BE2C (cell line): Measurements from ENCODE around the gene ZDHHC17.
A peak's percentile ranks its signal among the peaks of the same experiment; 100 is the strongest.

Experiments
- DNase-seq: peaks from one replicate; pipeline ENCODE4 v3.0.0-alpha.2; 2020
- H3K27me3 ChIP-seq: fragments of 250-450 bp; sonication (Bioruptor Pico); 2 replicates; pipeline ENCODE4 v1.5.1; 2020; ENCODE audit warnings: mild to moderate bottlenecking
- H3K36me3 ChIP-seq: fragments of 250-450 bp; sonication (Bioruptor Pico); 2 replicates; pipeline ENCODE4 v1.5.1; 2020; ENCODE audit warnings: mild to moderate bottlenecking
- H3K4me1 ChIP-seq: fragments of 250-450 bp; sonication (Bioruptor Pico); 2 replicates; pipeline ENCODE4 v1.5.1; 2020
- H3K4me3 ChIP-seq: 2 replicates; pipeline ENCODE4 v1.5.1; 2011; ENCODE audit warnings: low read depth, low read length
- H3K9me3 ChIP-seq: fragments of 250-450 bp; sonication (Bioruptor Pico); 2 replicates; pipeline ENCODE4 v1.5.1; 2020
- CTCF ChIP-seq: IDR thresholded peaks from 2 replicates; pipeline ENCODE4 v1.5.1; 2012; ENCODE audit warnings: mild to moderate bottlenecking, low read depth, low read length

The ZDHHC17 gene

GRCh38 chr12:76762601-76762980 is 1.3 kb upstream of the ZDHHC17 start:
- Histone ChIP-seq H3K4me1 (no peaks in the 10 kb centered on the region), H3K4me3 (no peak overlapping the region), H3K27me3 (no peaks in the 10 kb centered on the region), H3K9me3 (no peaks in the 10 kb centered on the region), H3K36me3 (no peaks in the 10 kb centered on the region; the same call in 1 of the 2 replicates)
- TF ChIP-seq CTCF, result no peak
- DNase-seq, result no peak

GRCh38 chr12:76764856-76765255 is 941 bp downstream of the ZDHHC17 start:
- Histone ChIP-seq H3K4me3 (peak overlapping the region; percentile 66), H3K36me3 (no peaks in the 10 kb centered on the region; the same call in 1 of the 2 replicates), H3K4me1 (no peaks in the 10 kb centered on the region), H3K27me3 (no peaks in the 10 kb centered on the region), H3K9me3 (no peaks in the 10 kb centered on the region)
- TF ChIP-seq CTCF, result no peak
- DNase-seq, result no peak

DNA sequence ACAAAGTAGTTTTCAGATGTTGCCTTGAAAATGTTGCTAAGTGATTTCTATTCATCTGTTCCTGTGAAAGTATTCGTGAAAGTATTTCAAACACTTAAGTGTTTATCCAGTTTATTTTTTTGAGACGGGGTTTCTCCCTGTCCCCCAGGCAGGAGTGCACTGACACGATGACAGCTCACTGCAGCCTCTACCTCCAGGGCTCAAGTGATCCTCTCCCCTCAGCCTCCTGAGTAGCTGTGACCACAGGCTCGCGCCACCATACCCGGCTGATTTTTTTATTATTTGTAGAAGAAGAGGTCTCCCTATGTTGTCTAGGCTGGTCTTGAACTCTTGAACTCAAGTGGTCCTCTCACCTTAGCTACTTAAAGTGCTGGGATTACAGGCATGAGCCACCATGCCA is 1.7 kb downstream of the ZDHHC17 start:
- no peak for DNase-seq
- H3K36me3 ChIP-seq, result no peaks in the 10 kb centered on the region; the same call in 1 of the 2 replicates
- TF ChIP-seq CTCF, result no peak
- H3K4me1 ChIP-seq, result no peaks in the 10 kb centered on the region
- H3K4me3 ChIP-seq, result peak overlapping the region; percentile 66
- H3K9me3 ChIP-seq, result no peaks in the 10 kb centered on the region
- no peaks in the 10 kb centered on the region for H3K27me3 ChIP-seq

DNA sequence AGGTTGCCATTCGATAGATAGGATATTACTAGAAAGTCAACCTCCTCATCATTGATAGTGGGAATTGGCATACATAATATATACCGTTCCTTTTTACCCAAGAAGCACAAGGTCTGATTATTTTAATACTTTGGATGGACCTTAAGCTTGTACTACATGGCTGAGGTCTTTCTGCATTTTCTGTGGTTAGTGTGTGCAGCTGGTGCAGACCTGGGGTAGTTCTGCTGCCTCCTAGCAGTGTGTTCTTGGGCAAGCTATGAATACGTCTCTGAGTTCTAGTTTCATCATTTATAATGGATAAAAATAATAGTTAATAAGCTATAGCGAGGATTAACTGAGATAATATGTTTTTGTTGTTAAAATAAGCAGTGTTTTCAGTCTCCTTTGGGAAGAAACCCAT is 2.2 kb downstream of the ZDHHC17 start:
- no peak for TF ChIP-seq CTCF
- Histone ChIP-seq H3K27me3 (no peaks in the 10 kb centered on the region), H3K36me3 (no peaks in the 10 kb centered on the region; the same call in 1 of the 2 replicates), H3K9me3 (no peaks in the 10 kb centered on the region), H3K4me1 (no peaks in the 10 kb centered on the region), H3K4me3 (no peak overlapping the region)
- DNase-seq, result no peak

DNA sequence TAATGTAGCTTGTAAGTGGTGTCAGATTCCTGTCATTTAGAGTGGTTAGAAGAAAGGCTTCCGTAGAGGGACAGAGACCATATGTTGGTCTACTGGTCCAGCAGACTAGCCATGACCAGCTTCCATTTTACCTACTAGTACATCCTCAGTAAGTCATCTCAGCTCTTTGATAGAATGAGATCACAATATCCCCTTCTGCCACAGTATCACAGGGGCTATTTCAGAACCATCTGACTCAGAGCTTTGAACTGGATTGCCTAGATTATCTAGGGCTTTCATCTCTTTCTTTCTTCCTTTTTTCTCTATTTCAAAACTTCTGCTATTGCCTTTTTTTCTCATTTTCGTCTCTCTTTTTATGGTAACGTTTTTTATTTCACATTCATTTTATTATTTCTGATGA is 4.7 kb downstream of the ZDHHC17 start:
- no peaks in the 10 kb centered on the region for H3K27me3 ChIP-seq
- no peak for DNase-seq
- H3K9me3 ChIP-seq, result no peaks in the 10 kb centered on the region
- H3K4me1 ChIP-seq, result no peaks in the 10 kb centered on the region
- TF ChIP-seq CTCF, result no peak
- H3K36me3 ChIP-seq, result no peaks in the 10 kb centered on the region; the same call in 1 of the 2 replicates
- no peak overlapping the region for H3K4me3 ChIP-seq

GRCh38 chr12:76777765-76778216 is 13.9 kb downstream of the ZDHHC17 start:
- no peaks in the 10 kb centered on the region for H3K4me1 ChIP-seq
- H3K36me3 ChIP-seq, result no peaks in the 10 kb centered on the region
- no peak for TF ChIP-seq CTCF
- H3K9me3 ChIP-seq, result no peaks in the 10 kb centered on the region; the same call in 1 of the 2 replicates
- H3K27me3 ChIP-seq, result no peaks in the 10 kb centered on the region
- no peak for DNase-seq
- no peak overlapping the region for H3K4me3 ChIP-seq
